ENCODE data around the gene CIAO2B. TPM values are rescaled to one million over a fixed set of nuclear protein-coding genes. Genes with fewer than 3 reads are reported as not detected.
"Not testable (repeated sequence)": the region's sequence is repeated elsewhere in the genome, so short reads cannot be mapped to it uniquely, and the experiment has no call there.

Gene CIAO2B
- polyA plus RNA-seq, 1 donor: 78.3 TPM

GRCh38 chr16:66904846-66905632 lies 29.2 kb downstream of the CIAO2B start:
- no peak for DNase-seq

- DNase-seq: no peak
Observed at GRCh38 chr16:66904428-66904845, 29.8 kb downstream of the CIAO2B start.

- DNase-seq: no peak
Observed at GRCh38 chr16:66903544-66904427, 30.4 kb downstream of the CIAO2B start.

GRCh38 chr16:66902648-66903543 lies 31.3 kb downstream of the CIAO2B start:
- no peak for DNase-seq

GRCh38 chr16:66901626-66902025 lies 32.6 kb downstream of the CIAO2B start:
- no peak for DNase-seq

- DNase-seq: no peak
Observed at GRCh38 chr16:66900721-66901441, 33.3 kb downstream of the CIAO2B start.

- peak; percentile 88 for DNase-seq
Observed at GRCh38 chr16:66899945-66900710, 34.1 kb downstream of the CIAO2B start.

GRCh38 chr16:66899310-66899944 lies 34.8 kb downstream of the CIAO2B start:
- no peak for DNase-seq

GRCh38 chr16:66898933-66899309 lies 35.3 kb downstream of the CIAO2B start:
- DNase-seq: no peak

GRCh38 chr16:66898207-66898606 lies 36.0 kb downstream of the CIAO2B start:
- no peak for DNase-seq

GRCh38 chr16:66896682-66897081 lies 37.5 kb downstream of the CIAO2B start:
- DNase-seq: not testable (repeated sequence)

- DNase-seq: no peak
Observed at GRCh38 chr16:66895999-66896398, 38.2 kb downstream of the CIAO2B start.

- DNase-seq: no peak
Observed at GRCh38 chr16:66895689-66895979, 38.6 kb downstream of the CIAO2B start.

GRCh38 chr16:66894948-66895688 lies 39.1 kb downstream of the CIAO2B start:
- peak; percentile 75 for DNase-seq

GRCh38 chr16:66894055-66894454 lies 40.1 kb downstream of the CIAO2B start:
- DNase-seq: no peak

GRCh38 chr16:66891797-66892196 lies 42.4 kb downstream of the CIAO2B start:
- no peak for DNase-seq

- no peak for DNase-seq
Observed at GRCh38 chr16:66891360-66891759, 42.8 kb downstream of the CIAO2B start.

- no peak for DNase-seq
Observed at GRCh38 chr16:66890799-66891198, 43.4 kb downstream of the CIAO2B start.

- no peak for DNase-seq
Observed at GRCh38 chr16:66889622-66890021, 44.6 kb downstream of the CIAO2B start.

Data from left kidney (tissue), 2 donors.